ENCODE data around the gene C9orf85. TPM values are rescaled to one million over a fixed set of nuclear protein-coding genes. Genes with fewer than 3 reads are reported as not detected.

C9orf85 gene
- total RNA-seq, 1 experiment from 2014 or later = 14.4 TPM

- no peak overlapping the region for H2AFZ ChIP-seq (ENCODE audit: low read length)
- H3K23me2 ChIP-seq (ENCODE audit: insufficient read length, low read depth, low read length, poor library complexity, severe bottlenecking) = no peaks in the 10 kb centered on the region
- DNase-seq = no peak
- TF ChIP-seq CTCF (conservative IDR thresholded peaks at IDR 0.05) = no peak
- Mint-ChIP-seq H3K4me1 (peaks cover 26 to 29% of the 10 kb centered on the region in 2 experiments), H3K9me3 (peaks cover 22 to 36% of the 10 kb centered on the region in 2 experiments; a peak in 4 of 5 replicates), H3K36me3 (ENCODE audit: insufficient read depth in 1 of 3, low read depth in 3 of 3) (peaks cover 28 to 44% (median 44%) of the 10 kb centered on the region in 3 experiments), H3K27ac (no peak overlapping the region), H3K4me3 (no peak overlapping the region), H3K27me3 (ENCODE audit: low read depth) (no peaks in the 10 kb centered on the region)
- no peak overlapping the region for H3K23ac ChIP-seq (ENCODE audit: insufficient read length, low read depth, low read length)
- WGBS (ENCODE audit: extremely low coverage, insufficient read length, low lambda C conversion rate) = no CpG with 5 or more reads among the region's 2 CpGs
- H4K91ac ChIP-seq (ENCODE audit: insufficient read length, low read depth, low read length) = no peak overlapping the region
- H4K8ac ChIP-seq (replicated peaks; ENCODE audit: insufficient read length, low read depth, low read length) = no peak overlapping the region
- H3K79me1 ChIP-seq (ENCODE audit: insufficient read depth, low read depth, low read length, poor library complexity, severe bottlenecking) = peaks cover under 1% of the 10 kb centered on the region
- no peak overlapping the region for H3K4ac ChIP-seq (ENCODE audit: low read depth, low read length)
- H3K4me1 ChIP-seq (ENCODE audit: insufficient read depth, low read length) = no peaks in the 10 kb centered on the region
- no peaks in the 10 kb centered on the region for H3K27me3 ChIP-seq (ENCODE audit: insufficient read depth, low read length)
- H2BK12ac ChIP-seq (ENCODE audit: insufficient read length, low read depth, low read length) = no peak overlapping the region
- peaks cover 45% of the 10 kb centered on the region for H3K79me2 ChIP-seq (ENCODE audit: insufficient read depth, low read length)
- no peak overlapping the region for H2AK5ac ChIP-seq (ENCODE audit: insufficient read length, low read length)
- H2BK20ac ChIP-seq (ENCODE audit: low read depth, low read length, poor library complexity, severe bottlenecking) = no peak overlapping the region
- no peaks in the 10 kb centered on the region for H3K9me3 ChIP-seq (ENCODE audit: control insufficient read depth, low read depth, low read length)
- no peak overlapping the region for H4K5ac ChIP-seq (ENCODE audit: insufficient read length, low read depth, low read length)
- H3K56ac ChIP-seq (ENCODE audit: insufficient read length, low read depth, low read length) = no peak overlapping the region
- H3K27ac ChIP-seq (ENCODE audit: insufficient read length, low read depth, low read length) = no peak overlapping the region
- no peak overlapping the region for H3K14ac ChIP-seq (ENCODE audit: insufficient read depth, low read length)
- H2BK15ac ChIP-seq (ENCODE audit: low read depth, low read length) = no peak overlapping the region
- no peak overlapping the region for H3K9ac ChIP-seq (ENCODE audit: extremely low read depth, insufficient read length, low read length)
- H2BK5ac ChIP-seq (ENCODE audit: insufficient read length, low read length) = no peak overlapping the region
- no peak overlapping the region for H3K18ac ChIP-seq (ENCODE audit: insufficient read length, low read depth, low read length)
- no peak overlapping the region for H3K4me2 ChIP-seq (ENCODE audit: insufficient read depth, insufficient read length, low read length)
- H4K20me1 ChIP-seq (ENCODE audit: control insufficient read depth, insufficient read depth, insufficient read length) = no peaks in the 10 kb centered on the region
- H2BK120ac ChIP-seq (ENCODE audit: low read depth, low read length, poor library complexity, severe bottlenecking) = no peak overlapping the region
- H3T11ph ChIP-seq (ENCODE audit: low read length) = no peak overlapping the region
These were observed 31.7 kb upstream of the C9orf85 start for GRCh38 chr9:71879644-71880174.

Measured in H9 (cell line).